RWPE1 (cell line): Measurements from ENCODE around the gene SLIT3.

Source experiments
- CTCF ChIA-PET: fragments of 350-600 bp; sonication (Branson Sonifier 250); formaldehyde crosslinking; extraction: SDS; loops from one replicate; lab custom pipeline; 2021; lab: Yijun Ruan, JAX
- POLR2A ChIA-PET: fragments of 400-600 bp; formaldehyde crosslinking; extraction: SDS; loops from one replicate; lab custom pipeline; 2020; ENCODE audit warnings: antibody characterized with exemption; ENCODE audit not compliant: low non-redundant PET; lab: Yijun Ruan, JAX
- DNase-seq: peaks from one replicate; pipeline ENCODE4 v3.0.0; 2012; ENCODE audit warnings: low spot score
- H3K27ac ChIP-seq: fragments of 450-650 bp; 2 replicates; pipeline ENCODE4 v1.5.1; 2017
- TF ChIP-seq, protein P1 (sequence below): fragments of 450-650 bp; conservative IDR thresholded peaks from 2 replicates; pipeline ENCODE4 v1.5.1; 2017; ENCODE audit warnings: low read depth, mild to moderate bottlenecking

SLIT3 gene

GRCh38 chr5:168951769-168952168 is 349.2 kb downstream of the SLIT3 start:
- H3K27ac ChIP-seq: no peak overlapping the region
- ChIA-PET POLR2A (no interaction called here), CTCF (no interaction called here)
- TF ChIP-seq, protein P1, sequence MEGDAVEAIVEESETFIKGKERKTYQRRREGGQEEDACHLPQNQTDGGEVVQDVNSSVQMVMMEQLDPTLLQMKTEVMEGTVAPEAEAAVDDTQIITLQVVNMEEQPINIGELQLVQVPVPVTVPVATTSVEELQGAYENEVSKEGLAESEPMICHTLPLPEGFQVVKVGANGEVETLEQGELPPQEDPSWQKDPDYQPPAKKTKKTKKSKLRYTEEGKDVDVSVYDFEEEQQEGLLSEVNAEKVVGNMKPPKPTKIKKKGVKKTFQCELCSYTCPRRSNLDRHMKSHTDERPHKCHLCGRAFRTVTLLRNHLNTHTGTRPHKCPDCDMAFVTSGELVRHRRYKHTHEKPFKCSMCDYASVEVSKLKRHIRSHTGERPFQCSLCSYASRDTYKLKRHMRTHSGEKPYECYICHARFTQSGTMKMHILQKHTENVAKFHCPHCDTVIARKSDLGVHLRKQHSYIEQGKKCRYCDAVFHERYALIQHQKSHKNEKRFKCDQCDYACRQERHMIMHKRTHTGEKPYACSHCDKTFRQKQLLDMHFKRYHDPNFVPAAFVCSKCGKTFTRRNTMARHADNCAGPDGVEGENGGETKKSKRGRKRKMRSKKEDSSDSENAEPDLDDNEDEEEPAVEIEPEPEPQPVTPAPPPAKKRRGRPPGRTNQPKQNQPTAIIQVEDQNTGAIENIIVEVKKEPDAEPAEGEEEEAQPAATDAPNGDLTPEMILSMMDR: no peak
- DNase-seq: no peak

DNA sequence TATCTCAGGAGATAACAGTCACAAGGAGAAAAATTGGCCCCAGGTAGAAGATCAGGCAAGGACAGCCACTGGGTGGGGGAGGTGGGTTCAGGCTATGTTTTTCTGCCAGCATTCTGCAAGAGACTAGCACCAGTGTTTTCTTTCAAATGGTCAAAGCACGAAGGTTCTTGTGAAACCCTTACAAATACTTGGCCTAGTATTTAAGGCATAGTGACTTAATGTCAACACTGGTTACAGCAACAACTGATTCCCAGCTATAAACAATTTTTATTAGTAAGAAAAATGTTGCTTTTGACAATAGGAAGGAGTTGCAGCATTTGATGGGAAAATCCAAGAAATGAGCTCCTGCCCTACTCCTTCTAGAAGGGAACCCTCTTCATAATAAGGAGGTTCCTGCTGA is 349.6 kb downstream of the SLIT3 start:
- TF ChIP-seq, protein P1: no peak
- no peak overlapping the region for H3K27ac ChIP-seq
- CTCF ChIA-PET: no interaction called here
- POLR2A ChIA-PET: no interaction called here
- no peak for DNase-seq

GRCh38 chr5:168950241-168950951 is 350.5 kb downstream of the SLIT3 start:
- DNase-seq: no peak
- CTCF ChIA-PET: interaction anchor here (1.5 kb wide), 1 partner anchor 37 kb away, joined by 3 read pairs; no protein-coding TSS in a partner anchor
- POLR2A ChIA-PET: no interaction called here
- TF ChIP-seq, protein P1: no peak
- H3K27ac ChIP-seq: no peak overlapping the region

DNA sequence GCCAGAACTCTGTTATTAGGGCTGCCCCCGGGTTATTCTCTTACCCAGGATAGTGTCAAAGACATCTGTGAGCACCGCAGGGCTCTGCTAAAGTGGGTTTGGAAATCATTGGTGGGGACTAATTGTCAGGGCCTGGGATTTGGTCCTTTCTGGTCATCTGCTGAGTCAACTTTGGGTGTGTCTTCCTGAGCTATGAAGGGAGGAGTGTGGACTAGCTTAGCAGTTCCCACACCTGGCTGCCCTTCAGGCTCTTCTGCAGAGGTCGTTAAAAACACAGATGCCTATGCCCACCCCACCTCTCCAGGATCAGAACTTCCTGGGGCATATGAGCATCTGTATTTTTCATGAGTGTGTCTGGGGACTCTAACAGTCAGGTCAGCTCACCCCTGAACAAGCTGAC is 352.2 kb downstream of the SLIT3 start:
- no peak for DNase-seq
- ChIA-PET POLR2A (no interaction called here), CTCF (no interaction called here)
- TF ChIP-seq, protein P1: no peak
- no peak overlapping the region for H3K27ac ChIP-seq

DNA sequence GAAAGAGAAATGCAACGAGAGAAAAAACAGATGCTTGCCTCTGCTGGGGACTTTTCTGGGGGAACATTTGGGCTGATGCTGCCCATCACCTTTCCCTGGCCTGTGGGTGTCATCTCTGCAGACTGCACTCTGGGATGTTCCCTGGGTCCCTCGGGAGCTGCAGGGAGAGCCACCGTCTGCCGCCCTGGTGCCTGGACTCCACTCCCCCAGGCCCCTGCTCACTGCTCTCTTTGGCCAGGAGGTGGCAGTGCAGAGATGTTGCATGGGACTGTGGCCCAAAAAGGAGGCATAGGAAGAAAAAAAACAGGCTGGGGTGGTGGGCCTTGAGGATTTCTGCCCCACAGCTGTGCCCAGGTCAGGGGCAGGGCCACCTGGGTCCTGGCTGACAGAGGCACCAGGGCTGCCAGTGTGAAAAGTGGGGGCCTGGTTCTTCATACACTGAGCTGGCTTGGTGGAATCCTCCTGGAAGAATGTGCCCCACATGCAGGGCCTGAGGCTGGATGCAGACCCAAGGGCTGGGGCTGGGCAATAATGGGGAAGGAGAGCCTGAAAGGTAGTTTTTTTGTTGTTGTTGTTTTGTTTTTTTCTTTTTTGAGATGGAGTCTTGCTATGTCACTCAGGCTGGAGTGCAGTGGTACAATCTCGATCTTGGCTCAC is 353.6 kb downstream of the SLIT3 start:
- ChIA-PET CTCF (interaction anchor here (0.6 to 1.7 kb wide), 8 partner anchors 8 to 1493 kb away, joined by 3 to 4 read pairs (median 3); no protein-coding TSS in a partner anchor), POLR2A (no interaction called here)
- DNase-seq: peak; percentile 39
- TF ChIP-seq, protein P1: peak; percentile 63
- H3K27ac ChIP-seq: no peak overlapping the region

GRCh38 chr5:168946363-168946762 is 354.6 kb downstream of the SLIT3 start:
- no peak overlapping the region for H3K27ac ChIP-seq
- POLR2A ChIA-PET: no interaction called here
- DNase-seq: no peak
- CTCF ChIA-PET: interaction anchor here (0.6 to 1.7 kb wide), 5 partner anchors 9 to 1494 kb away, joined by 3 to 4 read pairs (median 3); no protein-coding TSS in a partner anchor
- TF ChIP-seq, protein P1: no peak
